Left cardiac atrium (tissue), 4 donors: ENCODE measurements around the gene LRRC32. TPM values are rescaled to one million over a fixed set of nuclear protein-coding genes. Genes with fewer than 3 reads are reported as not detected.

Experiments
- ATAC-seq, 2 donors: fragments of 200-7000 bp; cut with Tn5 transposase; one replicate each; pipeline ENCODE4 v1.9.1; 2020; ENCODE audit warnings: mild to moderate bottlenecking in 2 of 2, moderate library complexity in 2 of 2
- DNase-seq: peaks from one replicate; pipeline ENCODE4 v3.0.0-alpha.2; 2020
- intact Hi-C, 2 donors: fragments of 100-400 bp; cut with DNase I; formaldehyde crosslinking; loops; one replicate each; pipeline versions ENCODE4 v1.14.1 to v1.15.1; 2022 to 2023
- total RNA-seq, 2 donors: library from RNA; stranded (reverse); fragmentation: NEBNext Ultra II Directional; extraction: Animal tissue kit (Norgen Biotek cat#: 25700); gene quantifications; one replicate each; pipeline ENCODE4 v1.2.1, GENCODE V29; 2021
- donor health status: DM: no; HTN: yes; CAD: no.
- donor health status: DM: no; HTN: yes; CAD: no; lungs with severe emphysema.
- donor health status: DM: yes; HTN: yes; CAD: no.
- donor health status: Dilated cardiomyopathy.

Gene LRRC32
- total RNA-seq, 2 donors from 2014 or later: 43.8 to 88.2 TPM

DNA sequence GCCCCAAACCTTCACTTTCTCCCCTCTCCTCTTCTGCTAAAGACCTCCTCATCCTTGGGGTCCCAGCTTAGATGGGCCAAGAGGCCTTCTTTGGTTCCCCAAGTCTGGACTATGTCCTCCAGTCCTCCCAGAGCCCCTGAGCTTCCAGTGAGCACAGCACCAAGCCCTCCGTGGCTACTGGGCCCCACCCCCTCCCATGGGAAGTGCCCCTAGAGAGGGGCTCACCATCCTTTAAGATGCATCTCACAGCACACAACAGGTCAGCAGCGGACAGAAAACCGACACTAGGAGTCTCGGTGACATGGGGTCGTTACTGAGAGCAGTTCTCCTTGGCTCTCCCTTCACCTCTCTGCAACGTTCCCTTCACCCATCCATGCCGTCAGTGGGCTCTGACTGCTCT lies 2.7 kb downstream of the LRRC32 start:
- DNase-seq (peak; percentile 20), ATAC-seq (no peak)
- intact Hi-C loops: loop anchor here in 1 of 2 donors (10.0 kb wide), 1 partner anchor 53 kb away; no protein-coding TSS in a partner anchor

- no peak for DNase-seq
- ATAC-seq: no peak
- intact Hi-C loops: loop anchor here in 1 of 2 donors (10.0 kb wide), 1 partner anchor 53 kb away; no protein-coding TSS in a partner anchor
Observed at GRCh38 chr11:76667271-76667818, 3.2 kb downstream of the LRRC32 start.

DNA sequence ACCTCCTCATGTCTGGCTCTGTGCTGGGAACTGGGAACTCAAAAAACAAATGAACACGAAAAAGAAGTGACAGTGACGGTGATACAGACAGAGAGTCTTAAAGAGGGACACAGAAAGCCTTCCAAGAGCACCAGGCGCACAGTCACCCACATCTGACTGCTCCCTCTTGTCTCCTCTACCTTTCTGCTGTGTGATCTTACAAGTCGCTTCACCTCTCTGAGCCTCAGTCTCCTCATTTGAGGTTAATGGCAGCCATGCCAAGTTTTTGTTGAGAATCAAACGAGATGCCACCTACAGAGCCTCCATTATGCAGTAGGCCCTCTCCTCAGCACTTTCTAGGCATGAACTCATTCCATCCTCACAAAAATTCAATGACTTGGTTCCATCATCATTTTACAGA lies 3.7 kb downstream of the LRRC32 start:
- intact Hi-C loops: loop anchor here in 1 of 2 donors (10.0 kb wide), 1 partner anchor 52 kb away; no protein-coding TSS in a partner anchor
- no peak for ATAC-seq

GRCh38 chr11:76666408-76666807 lies 4.1 kb downstream of the LRRC32 start:
- intact Hi-C loops: loop anchor here in 1 of 2 donors (10.0 kb wide), 1 partner anchor 52 kb away; no protein-coding TSS in a partner anchor
- DNase-seq: peak; percentile 79
- ATAC-seq: peak; percentile 46 to 53

More for the DNA sequence above, 3.7 kb downstream of the LRRC32 start:
- DNase-seq: no peak

DNA sequence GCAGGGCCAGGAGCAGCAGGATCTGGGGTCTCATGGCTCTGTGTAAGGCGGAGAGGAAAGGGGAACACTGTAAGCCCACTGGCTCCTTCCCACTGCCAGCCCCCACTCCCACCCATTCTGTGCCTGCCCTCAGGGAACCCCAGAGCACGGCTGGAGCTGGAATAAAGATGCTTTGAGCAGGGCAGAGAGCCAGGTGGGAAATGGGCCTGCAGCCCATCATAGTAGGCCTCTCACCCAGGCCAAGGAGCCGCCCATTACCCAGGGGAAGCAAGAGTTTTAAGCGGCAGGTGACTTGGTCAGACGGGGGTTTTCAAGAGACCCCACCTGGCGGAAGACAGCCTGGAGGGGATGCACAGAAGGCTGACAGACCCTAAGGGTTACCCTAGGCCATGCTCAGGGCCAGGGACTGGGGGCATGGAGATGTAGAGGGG lies 4.6 kb downstream of the LRRC32 start:
- no peak for ATAC-seq
- intact Hi-C loops: loop anchor here in 1 of 2 donors (10.0 kb wide), 1 partner anchor 51 kb away; no protein-coding TSS in a partner anchor
- peak; percentile 7 for DNase-seq

DNA sequence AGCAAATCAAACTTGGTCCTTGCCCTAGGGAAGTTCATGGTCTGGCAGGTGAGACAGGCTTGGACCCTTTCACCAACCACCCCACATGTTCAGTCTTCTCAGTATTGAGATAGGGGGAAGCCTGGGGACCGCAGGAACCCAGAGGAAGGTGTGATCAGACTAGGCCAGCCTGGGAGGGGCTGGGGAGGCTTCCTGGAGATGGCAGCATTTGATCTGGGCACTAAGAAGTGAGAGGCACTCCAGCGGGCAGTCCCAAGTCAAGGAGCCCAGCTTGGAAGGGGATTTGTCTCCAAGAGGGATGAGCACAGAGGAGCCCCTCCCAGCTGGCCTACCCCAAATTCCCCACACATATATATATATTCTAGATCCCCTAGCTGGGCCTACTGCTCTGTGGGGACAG lies 5.4 kb downstream of the LRRC32 start:
- ATAC-seq: no peak
- intact Hi-C loops: loop anchor here in 1 of 2 donors (10.0 kb wide), 1 partner anchor 50 kb away; no protein-coding TSS in a partner anchor
- peak; percentile 15 for DNase-seq

DNA sequence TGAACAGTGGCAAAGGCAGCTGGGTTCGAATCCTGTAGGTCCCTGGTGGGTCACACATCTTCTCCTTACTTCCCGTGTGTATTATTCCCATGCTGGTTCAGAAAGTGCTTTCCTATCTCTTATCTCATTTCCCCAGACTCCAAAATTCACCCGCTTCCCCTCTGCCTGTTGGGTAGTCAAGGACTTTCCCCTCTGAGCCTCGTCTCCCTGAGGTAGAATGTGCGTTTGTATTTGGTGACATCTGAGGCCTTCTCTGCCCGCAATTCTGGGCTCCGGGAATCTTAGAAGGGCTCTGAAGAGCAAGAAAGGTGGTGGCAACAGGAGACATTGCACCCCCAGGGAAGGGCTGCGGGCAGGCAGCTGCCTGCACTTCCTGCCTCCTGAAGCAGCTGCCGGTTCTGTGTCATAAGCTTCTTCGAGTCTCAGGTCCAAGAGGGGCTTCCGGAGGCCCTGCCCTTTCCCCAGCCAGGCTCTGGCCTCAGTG lies 5.9 kb downstream of the LRRC32 start:
- ATAC-seq (no peak), DNase-seq (peak; percentile 36)
- intact Hi-C loops: loop anchor here in 1 of 2 donors (10.0 kb wide), 1 partner anchor 50 kb away; no protein-coding TSS in a partner anchor

DNA sequence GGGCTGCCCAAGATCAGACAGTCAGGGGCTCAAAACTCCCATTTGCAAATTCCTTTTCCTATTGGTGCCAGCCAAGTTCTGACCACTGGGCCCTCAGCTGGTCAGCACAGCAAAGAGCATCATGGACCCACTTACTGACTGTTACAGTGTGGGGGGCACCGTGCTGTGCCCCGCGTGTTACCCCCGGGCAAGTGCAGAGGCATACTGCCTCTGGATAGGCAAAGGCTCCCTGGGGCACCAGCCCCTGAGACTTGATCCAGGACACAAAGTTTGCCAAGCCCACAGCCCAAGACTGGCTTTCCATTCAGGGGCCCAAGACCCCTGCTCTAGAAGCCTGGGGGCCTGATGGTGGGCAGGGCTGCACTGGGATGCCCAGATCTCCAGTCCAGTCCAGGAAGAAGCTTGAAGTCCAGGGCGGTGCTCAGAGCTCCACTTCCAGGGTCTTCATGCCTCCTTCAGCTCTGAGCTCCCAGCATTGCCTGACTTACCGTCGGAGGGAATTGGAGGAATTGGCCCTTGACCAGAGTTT lies 6.6 kb downstream of the LRRC32 start:
- intact Hi-C loops: loop anchor here in 1 of 2 donors (10.0 kb wide), 1 partner anchor 49 kb away; no protein-coding TSS in a partner anchor
- no peak for ATAC-seq
- peak; percentile 11 for DNase-seq

GRCh38 chr11:76663486-76663810 lies 7.1 kb downstream of the LRRC32 start:
- no peak for ATAC-seq
- intact Hi-C loops: loop anchor here in 1 of 2 donors (10.0 kb wide), 1 partner anchor 49 kb away; no protein-coding TSS in a partner anchor
- peak; percentile 5 for DNase-seq

DNA sequence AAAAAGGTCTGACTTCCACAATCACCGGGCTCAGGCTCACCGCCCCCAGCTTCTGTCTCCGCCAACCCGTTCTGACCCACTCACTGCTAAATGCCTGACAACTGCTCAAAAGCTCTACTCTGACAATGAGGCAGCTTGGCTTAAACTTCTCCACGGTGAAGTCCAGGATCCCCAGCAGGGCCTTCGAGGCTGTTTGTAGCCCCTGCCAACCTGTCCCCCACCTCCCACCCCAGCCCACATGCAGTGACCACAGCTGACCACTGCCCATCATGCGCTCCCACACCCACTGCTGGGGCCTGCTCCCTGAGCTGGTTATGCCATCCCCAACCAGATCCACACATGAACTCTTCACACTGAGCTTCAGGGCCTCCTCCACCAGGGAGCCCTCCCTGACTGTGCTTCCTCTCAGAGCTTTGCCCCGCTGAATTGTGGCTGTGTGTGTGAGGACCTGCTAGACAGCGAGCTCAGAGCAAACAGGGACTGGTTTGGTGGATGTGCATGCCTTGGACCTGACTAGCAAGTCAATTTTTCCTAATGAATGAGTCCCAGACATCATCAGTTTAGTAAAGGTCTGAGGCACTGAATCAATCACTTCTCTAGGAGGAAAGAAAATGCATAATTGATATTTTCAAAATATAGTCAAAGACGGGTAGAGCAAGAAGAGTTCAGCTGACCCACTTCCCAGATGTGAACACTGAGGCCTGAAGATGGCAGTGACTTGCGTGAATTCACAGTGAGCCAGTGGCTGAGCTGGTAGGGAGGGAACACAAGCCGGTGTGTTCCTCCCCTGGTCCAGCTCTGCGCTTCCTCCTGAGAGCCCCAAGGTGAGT lies 7.7 kb downstream of the LRRC32 start:
- intact Hi-C loops: loop anchor here in 1 of 2 donors (10.0 kb wide), 1 partner anchor 48 kb away; no protein-coding TSS in a partner anchor
- ATAC-seq (no peak), DNase-seq (peak; percentile 6)

GRCh38 chr11:76661834-76662434 lies 8.6 kb downstream of the LRRC32 start:
- intact Hi-C loops: loop anchor here in 1 of 2 donors (10.0 kb wide), 1 partner anchor 47 kb away; no protein-coding TSS in a partner anchor
- DNase-seq: peak; percentile 10
- ATAC-seq: no peak

GRCh38 chr11:76661306-76661751 lies 9.2 kb downstream of the LRRC32 start:
- DNase-seq (peak; percentile 1), ATAC-seq (no peak)
- intact Hi-C loops: loop anchor here in 1 of 2 donors (10.0 kb wide), 1 partner anchor 47 kb away; no protein-coding TSS in a partner anchor

GRCh38 chr11:76660533-76661305 lies 9.8 kb downstream of the LRRC32 start:
- ATAC-seq: no peak
- peak; percentile 17 for DNase-seq

DNA sequence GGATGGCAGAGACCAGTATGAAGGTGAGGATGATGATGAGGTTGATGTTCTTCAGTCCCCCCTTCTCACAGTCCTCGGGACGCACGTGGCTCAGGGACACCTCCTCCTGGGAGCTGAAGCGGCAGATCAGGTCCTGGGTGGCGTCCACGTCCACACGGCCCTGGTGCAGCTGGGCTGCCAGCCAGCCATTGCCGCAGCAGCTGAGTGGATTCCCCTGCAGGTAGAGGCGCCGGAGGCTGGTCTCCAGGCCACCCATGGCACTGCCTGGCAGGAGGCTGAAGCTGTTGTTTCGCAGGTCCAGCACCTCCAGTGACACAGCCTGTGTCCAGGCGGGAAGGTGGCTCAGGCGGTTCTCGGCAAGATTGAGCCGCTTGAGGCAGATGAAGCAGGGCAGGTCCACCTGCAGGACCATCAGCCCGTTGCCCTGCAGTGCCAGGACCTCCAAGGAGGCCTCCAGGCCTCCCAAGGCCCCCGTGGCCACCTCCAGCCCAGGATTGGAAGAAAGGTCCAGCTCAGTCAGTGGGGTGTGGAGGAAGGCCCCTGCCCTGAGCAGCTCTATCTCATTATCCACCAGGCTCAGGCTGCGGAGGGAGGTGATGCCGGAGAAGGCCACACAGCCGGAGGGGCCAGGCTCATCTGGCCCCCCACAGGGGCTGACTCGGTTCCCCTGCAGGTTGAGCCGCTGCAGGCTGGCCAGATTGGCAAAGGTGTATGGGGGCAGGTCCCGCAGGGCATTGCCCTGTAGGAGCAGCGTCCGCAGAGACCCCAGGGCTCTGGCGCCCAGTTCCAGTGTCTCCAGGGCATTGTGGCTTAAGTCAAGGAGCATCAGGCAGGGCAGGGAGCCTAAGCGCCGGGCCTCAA lies 10.6 kb downstream of the LRRC32 start:
- DNase-seq: peak; percentile 6
- intact Hi-C loops: loop anchor here in 1 of 2 donors (10.0 kb wide), 1 partner anchor 45 kb away; no protein-coding TSS in a partner anchor

More at GRCh38 chr11:76660533-76661305, 9.8 kb downstream of the LRRC32 start:
- intact Hi-C loops: loop anchor here in 1 of 2 donors (10.0 kb wide), 1 partner anchor 46 kb away; no protein-coding TSS in a partner anchor

DNA sequence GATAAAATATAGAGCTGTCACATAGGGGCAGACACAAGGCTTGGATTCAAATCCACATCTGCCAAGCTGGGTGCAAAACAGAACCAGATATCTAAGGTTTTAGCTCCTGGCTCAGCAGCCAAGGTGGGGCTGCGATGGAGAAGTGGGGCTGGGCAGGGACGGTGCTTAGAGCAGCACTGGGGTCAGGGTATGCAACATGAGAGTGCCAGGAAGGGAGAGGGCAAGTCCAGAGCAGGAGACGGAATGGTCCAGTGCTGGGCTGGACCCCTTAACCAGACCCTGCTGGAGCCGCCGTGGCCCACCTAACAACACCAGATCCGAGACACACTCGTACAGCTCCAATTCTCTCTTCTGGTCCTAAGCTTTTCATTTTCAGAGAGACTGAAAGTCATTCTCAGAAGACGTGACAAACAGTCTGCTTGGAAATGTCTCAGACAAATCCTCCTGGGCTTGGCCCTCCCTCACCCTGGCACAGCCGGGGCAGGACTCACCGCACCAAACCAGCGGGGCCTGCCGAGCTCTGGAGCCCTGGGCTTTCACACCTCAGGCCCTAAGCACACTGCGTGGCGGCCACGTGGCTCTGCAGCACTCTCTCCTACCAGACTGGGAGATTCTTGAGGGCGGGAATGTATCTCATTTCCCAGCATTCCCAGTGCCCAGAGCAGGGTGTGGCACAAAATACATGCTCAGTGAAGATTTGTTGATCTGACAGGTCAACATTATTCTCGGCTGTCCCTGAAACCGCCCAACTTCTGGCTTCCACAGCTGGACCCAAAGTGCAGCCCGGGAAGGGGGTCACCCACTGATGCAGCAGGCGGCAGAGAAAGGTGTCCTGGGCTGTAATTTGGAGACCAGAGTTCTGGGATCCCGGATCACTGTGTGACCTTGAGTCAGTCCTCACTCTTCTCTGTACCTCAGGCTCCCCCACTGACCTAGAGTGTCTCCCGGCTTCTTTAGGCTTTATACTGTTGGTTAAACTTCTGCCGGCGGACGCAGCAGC lies 11.6 kb downstream of the LRRC32 start:
- DNase-seq: no peak
- no peak for ATAC-seq
- intact Hi-C loops: no loop called here

More for the DNA sequence above, 10.6 kb downstream of the LRRC32 start:
- no peak for ATAC-seq

DNA sequence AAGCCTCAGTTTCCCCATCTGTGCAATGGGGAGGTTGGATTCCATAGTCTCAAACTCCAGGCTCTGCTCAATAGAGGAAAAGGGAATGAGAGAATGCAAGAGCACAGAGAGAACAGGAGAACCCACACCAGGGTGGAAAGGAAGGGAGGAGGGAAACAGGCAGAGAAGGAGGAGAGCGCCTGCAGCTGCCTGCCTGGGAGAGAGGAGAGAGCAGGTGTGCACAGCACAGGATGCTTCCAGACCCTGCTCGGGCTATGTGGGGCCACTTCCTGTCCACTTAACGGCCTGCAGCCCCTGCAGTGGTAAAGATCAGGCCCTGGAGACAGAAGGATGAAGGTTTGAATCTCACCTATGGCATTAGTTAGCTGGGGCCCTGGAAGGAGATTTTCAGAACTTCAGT lies 12.3 kb downstream of the LRRC32 start:
- no peak for ATAC-seq
- intact Hi-C loops: no loop called here
- DNase-seq: no peak
